ENCODE results near the gene METRN. TPM values are rescaled to one million over a fixed set of nuclear protein-coding genes. Genes with fewer than 3 reads are reported as not detected.

Gene METRN
- total RNA-seq, 4 donors from 2014 or later, result 10.0 to 30.9 (median 15.8) TPM

DNA sequence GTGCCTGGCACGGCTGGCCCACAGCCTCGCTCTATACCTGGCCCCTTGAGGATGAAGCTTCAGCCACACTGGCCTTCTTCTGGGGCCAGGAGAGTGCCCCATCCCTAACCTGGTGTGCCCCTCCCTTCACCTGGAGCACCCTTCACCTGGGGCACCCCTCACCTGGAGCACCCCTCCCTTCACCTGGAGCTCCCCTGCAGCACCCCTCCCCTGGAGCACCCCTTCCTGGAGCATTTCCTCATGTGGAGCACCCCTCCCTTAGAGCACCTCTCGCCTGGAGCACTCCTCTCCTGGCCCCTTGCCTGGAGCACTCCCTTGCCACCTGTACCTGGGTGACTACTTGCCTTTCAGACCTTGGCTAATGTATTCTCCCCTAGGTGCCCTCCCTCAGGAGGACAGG is 6.9 kb upstream of the METRN start:
- TF ChIP-seq, protein P1, sequence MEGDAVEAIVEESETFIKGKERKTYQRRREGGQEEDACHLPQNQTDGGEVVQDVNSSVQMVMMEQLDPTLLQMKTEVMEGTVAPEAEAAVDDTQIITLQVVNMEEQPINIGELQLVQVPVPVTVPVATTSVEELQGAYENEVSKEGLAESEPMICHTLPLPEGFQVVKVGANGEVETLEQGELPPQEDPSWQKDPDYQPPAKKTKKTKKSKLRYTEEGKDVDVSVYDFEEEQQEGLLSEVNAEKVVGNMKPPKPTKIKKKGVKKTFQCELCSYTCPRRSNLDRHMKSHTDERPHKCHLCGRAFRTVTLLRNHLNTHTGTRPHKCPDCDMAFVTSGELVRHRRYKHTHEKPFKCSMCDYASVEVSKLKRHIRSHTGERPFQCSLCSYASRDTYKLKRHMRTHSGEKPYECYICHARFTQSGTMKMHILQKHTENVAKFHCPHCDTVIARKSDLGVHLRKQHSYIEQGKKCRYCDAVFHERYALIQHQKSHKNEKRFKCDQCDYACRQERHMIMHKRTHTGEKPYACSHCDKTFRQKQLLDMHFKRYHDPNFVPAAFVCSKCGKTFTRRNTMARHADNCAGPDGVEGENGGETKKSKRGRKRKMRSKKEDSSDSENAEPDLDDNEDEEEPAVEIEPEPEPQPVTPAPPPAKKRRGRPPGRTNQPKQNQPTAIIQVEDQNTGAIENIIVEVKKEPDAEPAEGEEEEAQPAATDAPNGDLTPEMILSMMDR (IDR thresholded peaks at IDR 0.05), result no peak
- no peak for TF ChIP-seq EP300 (IDR thresholded peaks at IDR 0.05)
- TF ChIP-seq POLR2A (IDR thresholded peaks at IDR 0.05), result no peak
- no peak for TF ChIP-seq POLR2AphosphoS5 (IDR thresholded peaks at IDR 0.05)
- H3K27me3 ChIP-seq, result peaks cover 86% of the 10 kb centered on the region
- WGBS, result 25% methylated on average over 3 of the region's 3 CpGs

GRCh38 chr16:708959-709358 is 6.0 kb upstream of the METRN start:
- Histone ChIP-seq H3K4me1 (peaks cover 30% of the 10 kb centered on the region), H3K9me3 (no peaks in the 10 kb centered on the region), H3K36me3 (no peaks in the 10 kb centered on the region), H3K4me3 (no peak overlapping the region), H3K27me3 (peaks cover 82% of the 10 kb centered on the region), H3K27ac (no peak overlapping the region)
- TF ChIP-seq EP300 (IDR thresholded peaks at IDR 0.05) (no peak), POLR2A (IDR thresholded peaks at IDR 0.05) (no peak), POLR2AphosphoS5 (IDR thresholded peaks at IDR 0.05) (no peak)
- TF ChIP-seq, protein P1 (IDR thresholded peaks at IDR 0.05), result no peak
- 92% methylated on average over 2 of the region's 4 CpGs for WGBS
- no peak for DNase-seq (ENCODE audit: low spot score in 2 of 2)

More for the DNA sequence above, 6.9 kb upstream of the METRN start:
- H3K4me1 ChIP-seq, result peaks cover 30% of the 10 kb centered on the region
- no peaks in the 10 kb centered on the region for H3K9me3 ChIP-seq
- no peaks in the 10 kb centered on the region for H3K36me3 ChIP-seq
- no peak overlapping the region for H3K27ac ChIP-seq
- no peak for DNase-seq (ENCODE audit: low spot score in 2 of 2)
- no peak overlapping the region for H3K4me3 ChIP-seq

- H3K27me3 ChIP-seq, result peaks cover 80% of the 10 kb centered on the region
- H3K27ac ChIP-seq, result no peak overlapping the region
- DNase-seq (ENCODE audit: low spot score in 2 of 2), result no peak
- no peaks in the 10 kb centered on the region for H3K36me3 ChIP-seq
- H3K4me1 ChIP-seq, result peaks cover 34% of the 10 kb centered on the region
- 32% methylated on average over 15 of the region's 30 CpGs for WGBS
- H3K4me3 ChIP-seq, result no peak overlapping the region
- TF ChIP-seq, protein P1 (IDR thresholded peaks at IDR 0.05), result no peak
- TF ChIP-seq POLR2A (IDR thresholded peaks at IDR 0.05) (no peak), POLR2AphosphoS5 (IDR thresholded peaks at IDR 0.05) (no peak), EP300 (IDR thresholded peaks at IDR 0.05) (no peak)
- no peaks in the 10 kb centered on the region for H3K9me3 ChIP-seq
Observed at GRCh38 chr16:709566-710499, 5.1 kb upstream of the METRN start.

DNA sequence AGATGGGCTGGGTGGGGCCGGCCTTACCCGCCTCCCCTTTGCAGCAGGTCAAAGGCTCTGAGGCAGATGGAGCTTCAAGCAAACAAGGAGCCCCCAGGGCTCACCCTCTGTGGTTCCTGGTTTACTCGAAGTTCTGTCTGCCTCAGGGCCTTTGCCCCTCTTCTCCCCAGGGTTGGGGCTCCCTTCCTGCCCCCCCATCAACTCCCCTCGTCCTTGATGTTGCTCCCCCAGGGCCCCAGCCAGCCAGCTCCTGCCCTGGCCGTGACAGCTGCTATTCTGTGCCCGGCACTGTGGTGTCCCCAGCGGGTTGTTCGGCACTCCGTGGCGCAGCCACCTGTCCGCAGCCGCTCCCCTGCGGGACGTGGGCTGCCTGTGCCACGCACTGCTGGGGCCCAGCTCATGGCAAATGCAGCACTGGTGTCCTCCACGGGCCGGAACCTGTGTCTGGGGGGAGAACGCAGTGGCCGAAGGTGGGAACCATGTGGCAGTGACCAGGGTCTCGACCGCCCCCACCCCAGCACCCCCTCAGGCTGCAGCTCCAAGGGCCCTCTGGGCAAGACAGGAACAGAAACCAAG is 4.3 kb upstream of the METRN start:
- no peak for DNase-seq (ENCODE audit: low spot score in 2 of 2)
- 38% methylated on average over 4 of the region's 21 CpGs for WGBS
- no peak for TF ChIP-seq POLR2AphosphoS5 (IDR thresholded peaks at IDR 0.05)
- no peak for TF ChIP-seq EP300 (IDR thresholded peaks at IDR 0.05)
- TF ChIP-seq, protein P1 (IDR thresholded peaks at IDR 0.05), result no peak
- no peak for TF ChIP-seq POLR2A (IDR thresholded peaks at IDR 0.05)
- no peak overlapping the region for H3K4me3 ChIP-seq
- H3K36me3 ChIP-seq, result no peaks in the 10 kb centered on the region
- H3K9me3 ChIP-seq, result no peaks in the 10 kb centered on the region
- H3K27me3 ChIP-seq, result peaks cover 77% of the 10 kb centered on the region
- H3K4me1 ChIP-seq, result peaks cover 31% of the 10 kb centered on the region
- H3K27ac ChIP-seq, result no peak overlapping the region

GRCh38 chr16:711084-711483 is 3.8 kb upstream of the METRN start:
- no peak overlapping the region for H3K27ac ChIP-seq
- DNase-seq (ENCODE audit: low spot score in 2 of 2), result no peak
- no peaks in the 10 kb centered on the region for H3K9me3 ChIP-seq
- H3K4me1 ChIP-seq, result peaks cover 33% of the 10 kb centered on the region
- TF ChIP-seq POLR2AphosphoS5 (IDR thresholded peaks at IDR 0.05) (no peak), POLR2A (IDR thresholded peaks at IDR 0.05) (no peak), EP300 (IDR thresholded peaks at IDR 0.05) (no peak)
- TF ChIP-seq, protein P1 (IDR thresholded peaks at IDR 0.05), result no peak
- WGBS, result 74% methylated on average over 6 of the region's 12 CpGs
- peaks cover 79% of the 10 kb centered on the region for H3K27me3 ChIP-seq
- H3K36me3 ChIP-seq, result no peaks in the 10 kb centered on the region
- no peak overlapping the region for H3K4me3 ChIP-seq
